Activated CD4-positive, alpha-beta T cell treated with anti-CD3 and anti-CD28 coated beads, Interleukin-2, Interleukin-4, amounts not matched to agents 100 ng/mL and 50 ng/mL, durations not matched to agents 16 hours and 8 hours (primary cell): ENCODE measurements around the gene C3orf33.
A peak's percentile ranks its signal among the peaks of the same experiment; 100 is the strongest.

Experiments used
- DNase-seq: peaks from one replicate; pipeline ENCODE4 v3.0.0-alpha.2; 2020; ENCODE audit warnings: low spot score

C3orf33 gene

GRCh38 chr3:155785662-155786295, 20.3 kb downstream of the C3orf33 start:
- DNase-seq: no peak

GRCh38 chr3:155782390-155782953, 23.6 kb downstream of the C3orf33 start:
- no peak for DNase-seq

GRCh38 chr3:155780291-155780690, 25.8 kb downstream of the C3orf33 start:
- DNase-seq: no peak

GRCh38 chr3:155778462-155778861, 27.6 kb downstream of the C3orf33 start:
- no peak for DNase-seq

- peak; percentile 6 for DNase-seq
Measured at GRCh38 chr3:155772801-155773200, 33.3 kb downstream of the C3orf33 start.

- no peak for DNase-seq
Measured at GRCh38 chr3:155771126-155771525, 35.0 kb downstream of the C3orf33 start.

- peak; percentile 53 for DNase-seq
Measured at GRCh38 chr3:155766206-155766605, 39.9 kb downstream of the C3orf33 start.

- DNase-seq: no peak
Measured at GRCh38 chr3:155763870-155764463, 42.1 kb downstream of the C3orf33 start.

GRCh38 chr3:155760653-155761052, 45.4 kb downstream of the C3orf33 start:
- no peak for DNase-seq

GRCh38 chr3:155757577-155757976, 48.5 kb downstream of the C3orf33 start:
- DNase-seq: no peak

GRCh38 chr3:155753038-155753639, 52.9 kb downstream of the C3orf33 start:
- DNase-seq: peak; percentile 44

- no peak for DNase-seq
Measured at GRCh38 chr3:155748611-155749365, 57.3 kb downstream of the C3orf33 start.

- DNase-seq: no peak
Measured at GRCh38 chr3:155747946-155748290, 58.2 kb downstream of the C3orf33 start.

GRCh38 chr3:155747286-155747945, 58.7 kb downstream of the C3orf33 start:
- DNase-seq: no peak

- DNase-seq: no peak
Measured at GRCh38 chr3:155746703-155747102, 59.4 kb downstream of the C3orf33 start.

GRCh38 chr3:155745795-155746550, 60.1 kb downstream of the C3orf33 start:
- DNase-seq: no peak

GRCh38 chr3:155744626-155745324, 61.3 kb downstream of the C3orf33 start, which contains the start of gene PLCH1:
Gene PLCH1, minus strand, starts transcription at chr3:155745071. Its CDS starts 40,847 bp downstream, at chr3:155704224.
- DNase-seq: peak; percentile 31

- DNase-seq: peak; percentile 50
Measured at GRCh38 chr3:155744010-155744625, 62.0 kb downstream of the C3orf33 start.

GRCh38 chr3:155743606-155744005, 62.5 kb downstream of the C3orf33 start:
- no peak for DNase-seq

- no peak for DNase-seq
Measured at GRCh38 chr3:155742349-155742965, 63.6 kb downstream of the C3orf33 start.
